Smooth muscle cell of the coronary artery (primary cell): ENCODE data around the gene PRKCG. TPM values are rescaled to one million over a fixed set of nuclear protein-coding genes. Genes with fewer than 3 reads are reported as not detected.

ENCODE experiments used
- total RNA-seq: library from RNA; depleted of rRNA; stranded (reverse); fragments of >200 nt; gene quantifications from 2 replicates; pipeline ENCODE4 v1.2.3, GENCODE V29; 2014; ENCODE audit warnings: low replicate concordance

The PRKCG gene
- 0.23 TPM in 1 of 2 replicates, not detected in the other for total RNA-seq

DNA sequence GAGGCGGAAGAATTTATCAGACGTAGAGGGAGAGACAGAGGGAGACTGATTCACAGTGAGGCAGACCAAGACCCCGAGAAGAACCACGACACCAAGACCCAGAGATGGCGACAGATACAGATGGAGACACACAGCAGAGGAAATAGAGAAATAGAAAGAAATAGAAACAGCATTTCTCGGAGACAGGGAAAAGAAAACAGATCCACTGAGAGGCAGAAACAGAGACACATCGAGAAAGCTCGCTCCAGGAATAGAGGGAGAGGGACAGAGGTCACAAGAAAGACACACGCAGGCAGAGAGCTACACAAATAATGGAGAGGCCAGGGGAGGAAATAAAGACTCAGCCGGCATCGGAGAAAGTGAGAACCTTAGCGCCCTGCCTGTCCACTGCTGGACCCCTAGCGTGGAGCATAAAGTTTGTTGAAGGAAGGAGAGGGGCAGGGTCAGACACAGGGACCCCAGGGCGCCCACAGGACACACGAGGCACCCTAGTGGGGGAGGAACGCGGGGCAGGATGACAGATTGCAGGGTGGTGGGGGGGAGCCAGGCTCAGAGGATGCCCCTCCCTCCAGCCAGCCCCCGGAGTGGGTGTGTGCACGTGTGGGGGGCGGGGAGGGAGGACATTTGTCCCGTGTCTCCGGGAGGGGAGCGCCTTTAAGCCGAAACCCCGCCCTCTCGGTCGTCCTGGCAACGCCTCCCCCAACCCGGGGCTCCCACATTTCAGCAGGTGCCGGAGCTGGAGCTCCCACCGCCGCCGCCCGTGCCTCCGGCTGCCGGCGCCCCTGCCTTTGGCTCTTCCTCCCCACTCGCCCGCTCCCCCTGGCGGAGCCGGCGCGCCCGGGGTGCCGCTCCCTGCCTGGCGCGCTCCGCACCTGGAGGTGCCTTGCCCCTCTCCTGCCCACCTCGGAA, at the start of gene PRKCG:
Gene PRKCG (plus strand): TSS at position 716 of the 909 bp plus-strand sequence. CDS start 298 bp downstream, outside the sequence.

DNA sequence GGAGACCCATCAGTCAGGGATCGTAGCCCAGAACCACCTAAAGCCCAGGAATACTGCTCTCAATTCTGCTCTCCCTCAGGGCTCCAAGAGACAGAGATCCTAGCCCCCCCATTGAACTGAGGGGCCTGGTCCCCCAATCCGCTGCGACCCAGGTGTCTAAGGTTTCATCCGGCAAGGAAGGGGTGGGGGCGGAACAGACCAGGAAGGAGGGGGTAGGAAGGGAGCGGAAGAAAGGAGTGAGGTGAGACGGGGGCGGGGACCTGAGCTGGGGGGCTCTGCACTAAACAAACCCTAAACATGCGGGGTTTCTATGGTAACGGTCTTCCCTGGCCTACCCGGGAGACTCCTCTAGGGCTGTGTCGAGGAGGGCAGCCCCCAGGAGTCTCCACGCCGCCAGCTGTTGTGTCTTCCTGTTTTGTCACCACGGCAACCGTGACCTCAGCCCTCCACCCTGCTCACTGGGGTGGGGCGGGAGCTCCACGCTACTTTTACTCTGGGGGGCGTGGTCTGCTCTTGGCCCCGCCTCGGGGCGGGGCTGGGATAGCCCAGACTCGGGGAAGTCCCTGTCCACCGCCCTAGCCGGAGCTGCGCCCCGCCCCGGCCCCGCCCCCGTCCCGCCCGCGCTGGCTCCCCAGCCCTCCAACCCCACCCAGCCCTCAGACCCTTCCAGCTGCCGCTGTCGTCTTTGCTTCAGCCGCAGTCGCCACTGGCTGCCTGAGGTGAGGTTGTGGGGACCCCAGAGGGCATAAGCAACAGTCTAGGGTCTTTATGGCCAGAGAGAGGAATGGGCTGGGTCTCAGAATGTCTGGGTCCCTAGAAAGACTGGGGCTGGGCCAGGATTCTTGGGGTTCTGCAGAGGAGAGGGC, 14.5 kb upstream of the PRKCG start, which contains the start of gene MYADM:
Gene MYADM (plus strand): TSS at position 659 of the 866 bp plus-strand sequence. CDS start 5,647 bp downstream, outside the sequence.

DNA sequence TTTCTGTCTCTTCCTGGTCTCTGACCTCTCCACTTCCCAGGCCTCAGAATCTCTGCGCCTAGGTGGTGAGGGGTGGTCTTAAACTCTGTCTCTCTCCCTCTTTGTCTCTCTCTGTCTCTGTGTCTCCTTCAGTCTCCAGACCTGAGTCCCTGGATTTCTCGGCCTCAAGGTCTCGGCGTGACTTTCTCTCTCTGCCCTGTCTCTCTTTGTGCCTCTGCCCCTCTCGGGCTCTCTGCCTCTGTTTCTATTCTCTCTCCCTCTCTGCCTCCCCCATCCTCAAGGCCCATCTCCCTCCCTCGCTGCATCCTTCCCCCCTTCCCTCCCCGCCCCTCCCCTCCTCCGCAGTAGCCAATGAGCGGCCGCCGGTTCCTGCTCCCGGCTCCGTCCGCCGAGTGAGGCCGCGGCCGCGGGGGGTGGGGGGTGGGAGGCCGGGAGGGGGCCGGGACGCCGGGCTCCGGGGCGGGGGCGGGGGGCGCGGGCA, 27.0 kb downstream of the PRKCG start, which contains the start of gene CACNG7:
Gene CACNG7 (plus strand): TSS at position 344 of the 481 bp plus-strand sequence. CDS start 3,554 bp downstream, outside the sequence.

Other genes starting within 250 kb of the PRKCG start
- gene NLRP12, start 57.9 kb upstream of the PRKCG start, total RNA-seq = 0.08 TPM in 1 of 2 replicates, not detected in the other
- gene MYADM, start 14.3 kb upstream of the PRKCG start, total RNA-seq = 1.2 and 10.9 TPM in 2 replicates
- 0.47 and 2.0 TPM in 2 replicates for gene CACNG7, start 27.1 kb downstream of the PRKCG start, total RNA-seq
- 0.23 and 3.0 TPM in 2 replicates for gene CACNG8, start 80.7 kb downstream of the PRKCG start, total RNA-seq
- 0.12 and 6.3 TPM in 2 replicates for gene CACNG6, start 109.4 kb downstream of the PRKCG start, total RNA-seq
- gene VSTM1, start 181.7 kb downstream of the PRKCG start, total RNA-seq = not detected in 2 replicates
- not detected in 2 replicates for gene TARM1, start 199.2 kb downstream of the PRKCG start, total RNA-seq
- gene OSCAR, start 218.6 kb downstream of the PRKCG start, total RNA-seq = 0.12 and 1.2 TPM in 2 replicates
- gene NDUFA3, start 220.7 kb downstream of the PRKCG start, total RNA-seq = 19.7 and 24.4 TPM in 2 replicates
- 14.4 and 28.5 TPM in 2 replicates for gene TFPT, start 233.5 kb downstream of the PRKCG start, total RNA-seq
- 62.4 and 62.5 TPM in 2 replicates for gene PRPF31, start 233.6 kb downstream of the PRKCG start, total RNA-seq